ENCODE measurements around the gene SHISAL1. TPM values are rescaled to one million over a fixed set of nuclear protein-coding genes. Genes with fewer than 3 reads are reported as not detected.

Gene SHISAL1
- total RNA-seq, 1 donor from 2014 or later = 6.5 TPM

DNA sequence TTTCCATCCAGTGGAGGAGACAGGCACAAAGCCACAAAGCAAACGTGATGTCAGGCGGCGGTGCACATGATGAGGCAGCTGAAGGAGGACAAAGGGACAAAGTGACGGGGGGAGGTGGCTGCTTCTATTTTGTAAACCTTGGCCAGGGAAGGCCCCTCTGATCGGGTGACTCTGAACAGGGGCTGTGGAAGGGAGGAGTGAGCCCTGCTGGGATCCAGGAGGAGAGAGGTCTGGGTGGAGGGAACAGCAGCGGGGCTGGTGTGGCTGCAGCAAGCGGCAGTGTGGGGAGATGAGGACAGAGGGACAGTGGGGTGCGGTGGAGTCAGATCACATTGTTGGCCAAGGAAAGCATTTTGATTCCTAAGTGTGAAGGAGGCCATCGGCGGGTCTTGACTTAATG lies 36.7 kb downstream of the SHISAL1 start:
- no peaks in the 10 kb centered on the region for H3K4me1 Mint-ChIP-seq (ENCODE audit: unreplicated experiment)
- peaks cover 7% of the 10 kb centered on the region for H3K27me3 Mint-ChIP-seq (ENCODE audit: unreplicated experiment)
- peak overlapping the region; percentile 25 for H3K27ac Mint-ChIP-seq (ENCODE audit: unreplicated experiment)
- DNase-seq (ENCODE audit: low spot score) = no peak
- TF ChIP-seq, protein P1, sequence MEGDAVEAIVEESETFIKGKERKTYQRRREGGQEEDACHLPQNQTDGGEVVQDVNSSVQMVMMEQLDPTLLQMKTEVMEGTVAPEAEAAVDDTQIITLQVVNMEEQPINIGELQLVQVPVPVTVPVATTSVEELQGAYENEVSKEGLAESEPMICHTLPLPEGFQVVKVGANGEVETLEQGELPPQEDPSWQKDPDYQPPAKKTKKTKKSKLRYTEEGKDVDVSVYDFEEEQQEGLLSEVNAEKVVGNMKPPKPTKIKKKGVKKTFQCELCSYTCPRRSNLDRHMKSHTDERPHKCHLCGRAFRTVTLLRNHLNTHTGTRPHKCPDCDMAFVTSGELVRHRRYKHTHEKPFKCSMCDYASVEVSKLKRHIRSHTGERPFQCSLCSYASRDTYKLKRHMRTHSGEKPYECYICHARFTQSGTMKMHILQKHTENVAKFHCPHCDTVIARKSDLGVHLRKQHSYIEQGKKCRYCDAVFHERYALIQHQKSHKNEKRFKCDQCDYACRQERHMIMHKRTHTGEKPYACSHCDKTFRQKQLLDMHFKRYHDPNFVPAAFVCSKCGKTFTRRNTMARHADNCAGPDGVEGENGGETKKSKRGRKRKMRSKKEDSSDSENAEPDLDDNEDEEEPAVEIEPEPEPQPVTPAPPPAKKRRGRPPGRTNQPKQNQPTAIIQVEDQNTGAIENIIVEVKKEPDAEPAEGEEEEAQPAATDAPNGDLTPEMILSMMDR (IDR thresholded peaks at IDR 0.05; ENCODE audit: unreplicated experiment) = no peak
- peak overlapping the region; percentile 31 for H3K4me3 Mint-ChIP-seq (ENCODE audit: unreplicated experiment)
- no peaks in the 10 kb centered on the region for H3K9me3 Mint-ChIP-seq (ENCODE audit: unreplicated experiment)
- no peaks in the 10 kb centered on the region for H3K36me3 Mint-ChIP-seq (ENCODE audit: low read depth, unreplicated experiment)

DNA sequence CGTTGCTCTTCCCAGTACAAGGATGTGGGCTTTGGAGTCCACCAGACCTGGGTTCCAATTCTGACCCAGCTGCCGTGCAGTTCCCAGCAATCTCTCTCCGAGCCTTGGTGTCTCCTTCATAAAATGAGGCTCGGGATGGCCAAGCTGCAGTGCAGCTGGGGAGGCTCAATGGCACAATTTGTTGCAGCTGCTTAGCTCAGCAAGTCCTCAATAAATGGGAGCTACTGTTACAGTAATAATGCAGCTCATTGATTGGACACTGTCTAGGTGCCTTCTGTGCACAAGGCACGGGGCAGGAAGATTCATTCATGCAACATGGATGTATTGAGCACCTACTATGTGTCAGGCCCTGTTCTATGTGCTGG lies 37.1 kb downstream of the SHISAL1 start:
- Mint-ChIP-seq H3K27ac (ENCODE audit: unreplicated experiment) (no peak overlapping the region), H3K27me3 (ENCODE audit: unreplicated experiment) (peaks cover 7% of the 10 kb centered on the region), H3K4me1 (ENCODE audit: unreplicated experiment) (no peaks in the 10 kb centered on the region), H3K9me3 (ENCODE audit: unreplicated experiment) (no peaks in the 10 kb centered on the region), H3K4me3 (ENCODE audit: unreplicated experiment) (peak overlapping the region; percentile 31), H3K36me3 (ENCODE audit: low read depth, unreplicated experiment) (no peaks in the 10 kb centered on the region)
- TF ChIP-seq, protein P1 (IDR thresholded peaks at IDR 0.05; ENCODE audit: unreplicated experiment) = no peak
- no peak for DNase-seq (ENCODE audit: low spot score)

DNA sequence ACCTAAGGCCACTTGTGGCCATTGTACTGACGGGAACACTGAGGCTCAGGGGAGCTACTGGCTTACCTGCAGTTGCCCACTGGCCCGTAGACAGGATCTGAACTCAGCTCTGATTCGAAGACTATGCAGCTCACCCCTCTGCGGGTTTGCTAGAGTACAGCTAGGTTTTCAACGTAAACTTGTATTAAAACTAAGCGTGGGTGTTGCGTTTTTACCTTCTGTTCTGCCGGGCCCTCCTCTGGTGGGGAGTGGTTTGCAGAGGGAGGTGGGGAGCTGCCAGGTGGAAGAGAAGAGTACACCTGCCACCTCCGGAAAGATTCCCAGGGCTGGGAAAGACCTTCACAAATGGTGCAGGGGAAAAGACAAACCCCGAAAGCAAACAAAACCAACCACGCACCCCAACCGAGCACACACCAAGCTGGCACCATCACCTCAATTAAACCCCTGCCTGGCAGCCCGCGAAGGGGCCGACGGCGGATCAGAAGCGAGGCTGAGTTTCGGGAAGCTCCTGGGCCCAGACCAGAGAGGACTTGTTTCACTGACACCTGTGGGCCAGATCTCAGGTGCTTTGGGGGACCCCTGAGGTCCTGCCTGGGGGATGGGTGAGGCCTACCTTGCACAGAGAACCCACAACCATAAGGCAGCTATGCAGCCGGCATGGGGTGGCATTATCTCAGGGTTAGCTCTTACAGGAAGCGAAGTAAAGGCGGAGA lies 37.7 kb downstream of the SHISAL1 start:
- Mint-ChIP-seq H3K27ac (ENCODE audit: unreplicated experiment) (no peak overlapping the region), H3K9me3 (ENCODE audit: unreplicated experiment) (no peaks in the 10 kb centered on the region), H3K4me1 (ENCODE audit: unreplicated experiment) (no peaks in the 10 kb centered on the region), H3K4me3 (ENCODE audit: unreplicated experiment) (no peak overlapping the region), H3K36me3 (ENCODE audit: low read depth, unreplicated experiment) (no peaks in the 10 kb centered on the region), H3K27me3 (ENCODE audit: unreplicated experiment) (peaks cover 10% of the 10 kb centered on the region)
- TF ChIP-seq, protein P1 (IDR thresholded peaks at IDR 0.05; ENCODE audit: unreplicated experiment) = no peak
- DNase-seq (ENCODE audit: low spot score) = no peak

DNA sequence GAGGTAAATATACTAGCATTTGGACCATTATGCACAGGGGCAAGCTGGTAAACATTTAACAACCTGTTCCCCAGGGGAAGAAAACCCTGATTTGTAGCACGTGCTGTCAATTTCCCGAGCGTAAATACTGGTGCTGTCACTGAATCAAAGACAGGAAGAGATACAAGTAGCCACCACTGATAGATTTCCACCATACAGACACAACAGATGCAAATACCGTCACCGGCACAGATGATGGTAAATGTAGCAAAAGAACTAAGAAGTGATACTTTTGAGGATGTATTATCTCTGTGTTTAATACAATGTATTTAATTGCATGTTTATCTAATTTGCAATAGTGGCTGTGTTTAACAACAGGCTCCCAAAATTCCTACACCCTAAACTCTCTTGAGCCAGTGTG lies 39.6 kb downstream of the SHISAL1 start:
- Mint-ChIP-seq H3K9me3 (ENCODE audit: unreplicated experiment) (no peaks in the 10 kb centered on the region), H3K27me3 (ENCODE audit: unreplicated experiment) (peaks cover 12% of the 10 kb centered on the region), H3K4me1 (ENCODE audit: unreplicated experiment) (no peaks in the 10 kb centered on the region), H3K4me3 (ENCODE audit: unreplicated experiment) (no peak overlapping the region), H3K27ac (ENCODE audit: unreplicated experiment) (no peak overlapping the region), H3K36me3 (ENCODE audit: low read depth, unreplicated experiment) (no peaks in the 10 kb centered on the region)
- DNase-seq (ENCODE audit: low spot score) = no peak
- TF ChIP-seq, protein P1 (IDR thresholded peaks at IDR 0.05; ENCODE audit: unreplicated experiment) = no peak

DNA sequence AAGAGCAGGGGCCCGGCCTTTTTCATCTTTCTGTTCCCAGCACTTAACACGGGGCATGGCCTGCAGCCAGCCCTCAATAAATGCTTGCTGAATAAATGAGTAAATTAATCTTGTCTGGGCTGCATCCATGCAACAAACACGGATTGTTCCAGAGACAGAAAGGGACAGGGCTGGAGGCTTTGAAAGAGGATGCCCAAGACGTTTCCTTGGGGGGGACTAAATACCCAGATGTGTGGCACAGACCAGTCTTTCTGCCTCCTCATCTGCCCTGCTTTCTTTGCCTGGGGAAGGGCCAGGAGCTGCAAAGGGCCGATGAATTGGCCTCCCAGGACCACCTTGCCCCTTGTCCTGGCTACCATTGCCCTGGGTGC lies 40.4 kb downstream of the SHISAL1 start:
- Mint-ChIP-seq H3K27ac (ENCODE audit: unreplicated experiment) (no peak overlapping the region), H3K36me3 (ENCODE audit: low read depth, unreplicated experiment) (no peaks in the 10 kb centered on the region), H3K9me3 (ENCODE audit: unreplicated experiment) (no peaks in the 10 kb centered on the region), H3K27me3 (ENCODE audit: unreplicated experiment) (peaks cover 12% of the 10 kb centered on the region), H3K4me3 (ENCODE audit: unreplicated experiment) (no peak overlapping the region), H3K4me1 (ENCODE audit: unreplicated experiment) (no peaks in the 10 kb centered on the region)
- no peak for DNase-seq (ENCODE audit: low spot score)
- TF ChIP-seq, protein P1 (IDR thresholded peaks at IDR 0.05; ENCODE audit: unreplicated experiment) = no peak

Measured in endothelial cell (in vitro differentiated cells).